Measurements from ENCODE around the gene TAS2R43.
"Not testable (repeated sequence)": the region's sequence is repeated elsewhere in the genome, so short reads cannot be mapped to it uniquely, and the experiment has no call there.

TAS2R43 gene

DNA sequence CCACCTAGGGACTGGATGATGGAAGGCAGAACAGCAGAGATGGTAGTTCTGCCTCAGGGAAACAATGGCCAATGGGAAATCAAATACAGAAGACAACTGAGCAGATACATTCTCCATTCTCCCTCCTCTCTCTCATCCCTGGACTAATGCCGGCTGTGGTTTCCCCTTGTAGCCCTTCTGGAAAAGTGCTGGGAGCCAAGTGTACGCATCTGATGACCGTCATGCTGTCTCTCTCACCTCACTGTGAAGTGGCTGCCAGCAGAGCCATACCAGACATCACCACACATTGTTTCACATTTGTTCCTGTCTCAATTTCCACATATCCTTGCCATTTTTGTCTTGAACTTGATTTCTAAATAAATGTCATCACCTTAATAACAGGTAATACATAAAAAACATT is 33.1 kb downstream of the TAS2R43 start:
- no peak for DNase-seq

DNA sequence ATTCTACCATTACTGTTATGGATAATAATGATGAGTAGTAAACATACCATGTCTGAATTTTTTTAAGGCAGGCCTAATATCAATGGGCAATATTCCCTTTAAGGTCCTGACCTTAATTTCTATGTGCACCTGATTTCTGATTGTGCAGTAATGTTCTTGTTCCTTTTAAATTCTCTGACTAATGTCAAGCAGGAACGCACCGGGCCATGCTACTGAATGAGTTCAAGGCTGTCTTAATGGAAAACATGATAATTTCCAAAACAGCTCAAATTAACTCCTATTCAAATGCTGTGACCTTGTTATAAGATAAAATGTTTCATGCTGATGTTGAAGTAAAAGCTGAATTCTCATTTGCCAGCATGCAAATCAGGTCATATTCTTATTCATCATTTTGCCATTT is 36.8 kb downstream of the TAS2R43 start:
- no peak for DNase-seq

DNA sequence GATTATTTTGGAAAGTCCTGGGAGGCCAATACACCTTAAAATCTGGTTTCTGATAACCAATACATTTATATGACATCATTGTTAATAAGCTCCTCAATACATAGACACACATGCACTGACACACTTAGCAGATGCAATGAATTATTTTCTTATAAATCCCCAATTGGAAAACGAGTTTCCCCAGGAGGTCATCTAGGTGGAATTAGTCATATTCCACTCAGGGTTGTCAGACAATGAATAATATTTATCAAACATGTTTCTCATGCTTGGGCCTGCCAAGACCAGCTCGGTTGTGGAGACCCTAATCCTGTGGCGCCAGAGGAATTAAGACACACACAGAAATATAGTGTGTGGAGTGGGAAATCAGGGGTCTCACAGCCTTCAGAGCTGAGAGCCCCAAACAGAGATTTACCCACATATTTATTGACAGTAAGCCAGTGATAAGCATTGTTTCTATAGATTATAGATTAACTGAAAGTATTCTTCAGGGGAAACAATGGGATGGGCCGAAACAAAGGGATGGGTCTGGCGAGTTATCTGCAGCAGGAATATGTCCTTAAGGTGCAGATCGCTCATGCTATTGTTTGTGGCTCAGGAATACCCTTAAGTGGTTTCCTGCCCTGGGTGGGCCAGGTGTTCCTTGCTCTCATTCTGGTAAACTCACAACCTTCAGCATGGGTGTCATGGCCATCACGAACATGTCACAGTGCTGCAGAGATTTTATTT is 42.1 kb downstream of the TAS2R43 start:
- not testable (repeated sequence) for DNase-seq

- not testable (repeated sequence) for DNase-seq
Measured at GRCh38 chr12:11041366-11041765, 50.7 kb downstream of the TAS2R43 start.

All from activated gamma-delta T cell (primary cell).